Gastroesophageal sphincter (tissue), 4 donors: ENCODE results near the gene SAMD8. TPM values are rescaled to one million over a fixed set of nuclear protein-coding genes. Genes with fewer than 3 reads are reported as not detected.

Experiments used
- ATAC-seq: fragments of 150-250 bp; one replicate; pipeline ENCODE4 v1.9.1; 2016; ENCODE audit warnings: mild to moderate bottlenecking, moderate library complexity
- H3K27ac ChIP-seq, 4 donors: fragments of 200-600 bp; sonication (generic) in 3 of 4; 1 replicate in 3 of 4; 2 replicates in 1 of 4; pipeline ENCODE4 v1.5.1; 2016 to 2019
- H3K27me3 ChIP-seq: fragments of 200-600 bp; sonication (generic); one replicate; pipeline ENCODE4 v1.5.1; 2019
- H3K36me3 ChIP-seq, 2 donors: fragments of 200-600 bp; sonication (generic); one replicate each; pipeline ENCODE4 v1.5.1; 2019; ENCODE audit warnings: control low read depth in 1 of 2
- H3K4me1 ChIP-seq, 3 donors: fragments of 200-600 bp; sonication (generic); 1 replicate in 2 of 3; 2 replicates in 1 of 3; pipeline ENCODE4 v1.5.1; 2016 to 2019; ENCODE audit warnings: control low read depth in 2 of 3
- H3K4me3 ChIP-seq, 2 donors: fragments of 200-600 bp; sonication (generic); one replicate each; pipeline ENCODE4 v1.5.1; 2019; ENCODE audit warnings: mild to moderate bottlenecking in 1 of 2, moderate library complexity in 1 of 2
- H3K9me3 ChIP-seq, 3 donors: fragments of 200-600 bp; sonication (generic); one replicate each; pipeline ENCODE4 v1.5.1; 2017 to 2019; ENCODE audit warnings: control low read depth in 2 of 3
- EP300 ChIP-seq: sonication (generic); formaldehyde crosslinking; IDR thresholded peaks from one replicate; pipeline ENCODE4 v1.6.1; 2017; ENCODE audit warnings: antibody characterized with exemption, mild to moderate bottlenecking
- POLR2A ChIP-seq, 2 donors: fragments of 450-650 bp; IDR thresholded peaks; one replicate each; pipeline ENCODE4 v1.6.1; 2017; ENCODE audit warnings: antibody characterized with exemption in 2 of 2, mild to moderate bottlenecking in 2 of 2, moderate library complexity in 1 of 2
- POLR2AphosphoS5 ChIP-seq: sonication (generic); formaldehyde crosslinking; IDR thresholded peaks from one replicate; pipeline ENCODE4 v1.6.1; 2017; ENCODE audit warnings: antibody characterized with exemption
- WGBS, 2 donors: methylation state at CpG; one replicate each; pipeline ENCODE4 v1.1.5; 2018; ENCODE audit warnings: low coverage in 1 of 2; 5-methylcytosine and 5-hydroxymethylcytosine counted together
- total RNA-seq, 4 donors: library from RNA; depleted of rRNA; stranded (reverse); fragments of >200 nt; gene quantifications; one replicate each; pipeline ENCODE4 v1.1.0, GENCODE V29; 2016
- TF ChIP-seq, protein P1 (sequence below), 4 experiments: fragments of 200-600 bp in 2 of 4; fragments of 450-650 bp in 2 of 4; sonication (generic) in 1 of 4; IDR thresholded peaks; one replicate each; pipeline ENCODE4 v1.5.1; 2017 to 2019; ENCODE audit warnings: antibody characterized with exemption in 4 of 4, mild to moderate bottlenecking in 2 of 4, moderate library complexity in 2 of 4

The SAMD8 gene
- total RNA-seq, 4 donors from 2014 or later: 23.2 to 33.8 (median 30.7) TPM

DNA sequence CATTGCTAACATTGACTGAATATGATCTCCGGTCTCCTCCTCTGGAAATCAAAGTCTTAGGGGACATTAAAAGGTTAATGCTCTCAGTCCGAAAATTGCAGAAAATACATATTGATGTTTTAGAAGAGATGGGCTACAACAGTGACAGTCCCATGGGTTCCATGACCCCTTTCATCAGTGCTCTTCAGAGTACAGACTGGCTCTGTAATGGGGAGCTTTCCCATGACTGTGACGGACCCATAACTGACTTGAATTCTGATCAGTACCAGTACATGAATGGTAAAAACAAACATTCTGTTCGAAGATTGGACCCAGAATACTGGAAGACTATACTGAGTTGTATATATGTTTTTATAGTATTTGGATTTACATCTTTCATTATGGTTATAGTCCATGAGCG, 39.2 kb downstream of the SAMD8 start:
- TF ChIP-seq POLR2AphosphoS5: no peak
- no peak for TF ChIP-seq POLR2A (IDR thresholded peaks at IDR 0.05)
- TF ChIP-seq EP300: no peak
- TF ChIP-seq, protein P1, sequence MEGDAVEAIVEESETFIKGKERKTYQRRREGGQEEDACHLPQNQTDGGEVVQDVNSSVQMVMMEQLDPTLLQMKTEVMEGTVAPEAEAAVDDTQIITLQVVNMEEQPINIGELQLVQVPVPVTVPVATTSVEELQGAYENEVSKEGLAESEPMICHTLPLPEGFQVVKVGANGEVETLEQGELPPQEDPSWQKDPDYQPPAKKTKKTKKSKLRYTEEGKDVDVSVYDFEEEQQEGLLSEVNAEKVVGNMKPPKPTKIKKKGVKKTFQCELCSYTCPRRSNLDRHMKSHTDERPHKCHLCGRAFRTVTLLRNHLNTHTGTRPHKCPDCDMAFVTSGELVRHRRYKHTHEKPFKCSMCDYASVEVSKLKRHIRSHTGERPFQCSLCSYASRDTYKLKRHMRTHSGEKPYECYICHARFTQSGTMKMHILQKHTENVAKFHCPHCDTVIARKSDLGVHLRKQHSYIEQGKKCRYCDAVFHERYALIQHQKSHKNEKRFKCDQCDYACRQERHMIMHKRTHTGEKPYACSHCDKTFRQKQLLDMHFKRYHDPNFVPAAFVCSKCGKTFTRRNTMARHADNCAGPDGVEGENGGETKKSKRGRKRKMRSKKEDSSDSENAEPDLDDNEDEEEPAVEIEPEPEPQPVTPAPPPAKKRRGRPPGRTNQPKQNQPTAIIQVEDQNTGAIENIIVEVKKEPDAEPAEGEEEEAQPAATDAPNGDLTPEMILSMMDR (IDR thresholded peaks at IDR 0.05): no peak
- Histone ChIP-seq H3K36me3 (peaks cover 0 to 30% of the 10 kb centered on the region in 2 donors), H3K27ac (no peak overlapping the region), H3K9me3 (no peaks in the 10 kb centered on the region), H3K4me3 (no peak overlapping the region), H3K4me1 (peaks cover 0 to 31% (median 0%) of the 10 kb centered on the region in 3 donors), H3K27me3 (no peaks in the 10 kb centered on the region)
- 93 to 100% methylated on average over 5 of the region's 5 CpGs for WGBS, 2 donors
- no peak for ATAC-seq

DNA sequence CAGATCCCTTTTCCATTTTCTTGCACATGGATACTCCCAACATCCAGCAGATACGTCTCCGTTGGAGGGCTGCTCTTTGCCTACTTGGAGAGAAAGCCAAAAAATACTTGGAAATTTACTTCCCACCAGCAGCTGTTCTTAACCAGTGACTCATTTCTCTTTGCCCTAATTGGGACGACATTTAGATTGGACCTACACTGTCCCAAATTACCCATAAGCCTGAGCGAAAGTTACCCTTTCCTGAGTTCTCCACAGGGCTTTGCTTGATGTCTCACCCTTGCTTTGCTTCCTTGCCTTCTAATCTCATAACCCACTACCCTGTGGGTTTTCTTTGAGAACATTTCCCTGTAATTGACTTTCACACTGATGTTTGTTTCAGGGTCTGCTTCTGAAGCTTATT, 48.1 kb downstream of the SAMD8 start:
- no peaks in the 10 kb centered on the region for H3K9me3 ChIP-seq
- TF ChIP-seq POLR2A (IDR thresholded peaks at IDR 0.05) (no peak), POLR2AphosphoS5 (no peak), EP300 (no peak)
- TF ChIP-seq, protein P1 (IDR thresholded peaks at IDR 0.05): no peak
- no peak overlapping the region for H3K4me3 ChIP-seq
- H3K27me3 ChIP-seq: no peaks in the 10 kb centered on the region
- peaks cover 0 to 13% (median 0%) of the 10 kb centered on the region in 3 donors for H3K4me1 ChIP-seq
- H3K36me3 ChIP-seq: peaks cover 0 to 10% of the 10 kb centered on the region in 2 donors
- ATAC-seq: no peak
- WGBS, 2 donors: 38 to 75% methylated on average over 4 of the region's 4 CpGs
- no peak overlapping the region for H3K27ac ChIP-seq

DNA sequence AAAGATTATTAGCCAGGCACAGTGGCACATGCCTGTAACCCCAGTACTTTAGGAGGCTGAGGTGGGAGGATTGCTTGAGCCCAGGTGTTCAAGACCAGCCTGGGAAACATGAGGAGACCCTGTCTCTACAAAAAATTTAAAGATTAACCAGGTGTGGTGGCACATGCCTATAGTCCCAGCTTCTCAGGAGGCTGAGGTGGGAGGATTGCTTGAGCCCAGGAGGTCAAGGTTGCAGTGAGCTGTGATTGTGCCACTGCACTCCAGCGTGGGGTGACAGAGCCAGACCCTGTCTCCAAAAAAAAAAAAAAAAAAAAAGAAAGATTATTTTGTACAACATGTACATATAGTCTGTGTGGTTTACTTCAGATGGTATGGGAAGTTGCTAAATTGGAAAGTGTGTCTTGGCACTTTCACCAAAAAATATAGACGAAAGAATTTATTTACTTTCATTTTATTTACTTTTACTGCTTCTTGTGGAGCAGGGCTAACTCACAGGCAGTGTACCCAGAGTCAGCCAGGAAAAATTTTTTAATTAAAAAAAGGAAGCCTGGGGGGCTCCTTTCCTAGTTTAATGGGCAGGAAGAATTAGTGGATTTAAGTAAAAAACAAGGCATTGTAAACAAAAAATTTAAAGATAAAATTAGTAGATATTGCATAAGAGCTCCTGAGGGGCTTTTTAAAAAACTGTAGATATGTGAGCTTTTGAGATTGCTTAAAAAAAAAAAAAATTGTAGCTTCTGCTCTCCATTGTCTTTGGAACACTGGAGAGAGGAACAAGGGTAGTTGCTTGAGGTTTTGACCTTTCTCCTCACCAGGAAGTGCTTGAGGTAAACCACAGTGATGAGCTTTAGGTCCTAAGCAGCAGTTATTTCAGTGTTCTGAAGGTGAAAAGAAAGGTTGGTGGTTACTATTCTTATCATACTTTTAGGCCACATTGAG, 54.5 kb downstream of the SAMD8 start:
- Histone ChIP-seq H3K36me3 (peaks cover 0 to 36% of the 10 kb centered on the region in 2 donors), H3K27ac (no peak overlapping the region), H3K9me3 (no peaks in the 10 kb centered on the region), H3K4me1 (peaks cover 0 to 27% (median 0%) of the 10 kb centered on the region in 3 donors), H3K27me3 (no peaks in the 10 kb centered on the region), H3K4me3 (no peak overlapping the region)
- WGBS, 2 donors: 50 to 75% methylated on average over 1 to 2 of the region's 2 CpGs
- TF ChIP-seq EP300 (no peak), POLR2AphosphoS5 (no peak), POLR2A (IDR thresholded peaks at IDR 0.05) (no peak)
- TF ChIP-seq, protein P1 (IDR thresholded peaks at IDR 0.05): no peak
- ATAC-seq: no peak

DNA sequence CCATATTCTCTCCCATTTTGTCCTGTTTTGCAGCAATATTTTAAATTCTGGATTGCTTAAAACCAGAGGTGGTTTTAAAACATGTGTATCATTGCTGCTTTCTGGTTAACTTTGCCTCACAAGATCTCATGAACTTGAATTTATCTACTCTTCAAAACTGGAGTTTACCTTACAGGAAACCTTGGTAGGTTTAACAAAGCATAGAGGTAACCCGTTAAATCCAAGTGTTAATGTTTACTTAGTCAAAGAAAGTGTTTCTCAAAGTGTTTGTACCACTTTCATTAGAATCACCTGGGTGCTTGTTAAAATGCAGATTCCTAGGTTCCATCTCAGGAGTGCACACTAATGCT, 55.1 kb downstream of the SAMD8 start:
- 67% methylated on average over 1 of the region's 1 CpG; no CpG with 5 or more reads in 1 of the 2 donors for WGBS, 2 donors
- no peak for ATAC-seq
- Histone ChIP-seq H3K4me1 (peaks cover 0 to 27% (median 0%) of the 10 kb centered on the region in 3 donors), H3K27ac (no peak overlapping the region), H3K36me3 (peaks cover 0 to 40% of the 10 kb centered on the region in 2 donors), H3K27me3 (no peaks in the 10 kb centered on the region), H3K9me3 (no peaks in the 10 kb centered on the region), H3K4me3 (no peak overlapping the region)
- TF ChIP-seq POLR2AphosphoS5: no peak
- TF ChIP-seq, protein P1 (IDR thresholded peaks at IDR 0.05): no peak
- TF ChIP-seq POLR2A (IDR thresholded peaks at IDR 0.05): no peak
- no peak for TF ChIP-seq EP300

DNA sequence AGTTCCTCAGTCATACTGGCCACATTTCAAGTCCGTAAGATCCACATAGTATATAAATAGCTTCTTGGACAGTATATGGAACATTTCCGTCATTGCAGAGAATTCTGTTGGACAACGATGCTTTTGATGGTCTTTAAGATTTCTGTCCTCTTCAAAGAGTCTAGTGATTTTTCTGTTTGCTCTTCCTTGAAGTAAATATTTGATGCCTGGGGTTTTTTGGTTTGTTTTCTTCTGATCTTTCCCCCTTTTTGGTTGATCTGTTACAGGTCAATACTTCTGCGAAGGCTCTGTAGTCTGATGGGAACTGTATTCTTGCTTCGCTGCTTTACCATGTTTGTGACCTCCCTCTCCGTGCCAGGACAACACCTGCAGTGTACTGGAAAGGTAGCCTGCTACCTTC, 56.8 kb downstream of the SAMD8 start:
- Histone ChIP-seq H3K4me1 (peaks cover 0 to 27% (median 0%) of the 10 kb centered on the region in 3 donors), H3K27ac (no peak overlapping the region), H3K36me3 (peaks cover 0 to 52% of the 10 kb centered on the region in 2 donors), H3K4me3 (no peak overlapping the region), H3K27me3 (no peaks in the 10 kb centered on the region), H3K9me3 (no peaks in the 10 kb centered on the region)
- no peak for ATAC-seq
- WGBS, 2 donors: 51 to 65% methylated on average over 5 to 6 of the region's 6 CpGs
- no peak for TF ChIP-seq EP300
- no peak for TF ChIP-seq POLR2A (IDR thresholded peaks at IDR 0.05)
- TF ChIP-seq POLR2AphosphoS5: no peak
- TF ChIP-seq, protein P1 (IDR thresholded peaks at IDR 0.05): no peak
